ENCODE measurements around the gene ZNF423.

The ZNF423 gene

GRCh38 chr16:49615576-49615975 is 240.3 kb downstream of the ZNF423 start:
- Histone ChIP-seq H4K91ac (ENCODE audit: low read length) (peak overlapping the region; percentile 53), H3K4ac (ENCODE audit: low read depth in 1 of 2, low read length in 2 of 2) (no peak overlapping the region), H3K27ac (ENCODE audit: low read length, poor library complexity, severe bottlenecking) (no peak overlapping the region), H2BK120ac (ENCODE audit: low read depth, low read length) (no peak overlapping the region), H3K27me3 (ENCODE audit: control insufficient read depth in 1 of 2, insufficient read depth in 1 of 2, low read length in 2 of 2) (no peaks in the 10 kb centered on the region), H3K18ac (ENCODE audit: low read depth in 1 of 2, low read length in 2 of 2) (no peak overlapping the region), H3K4me2 (ENCODE audit: low read length, poor library complexity, severe bottlenecking) (no peak overlapping the region), H2AK5ac (ENCODE audit: low read length, severe bottlenecking) (no peak overlapping the region), H2AFZ (ENCODE audit: low read depth, low read length) (no peak overlapping the region), H3K9ac (ENCODE audit: low read length) (no peak overlapping the region), H2BK5ac (ENCODE audit: low read depth, low read length, poor library complexity, severe bottlenecking) (no peak overlapping the region), H2BK15ac (ENCODE audit: low read depth, poor library complexity, severe bottlenecking) (no peak overlapping the region), H4K8ac (ENCODE audit: low read length) (no peak overlapping the region), H3K14ac (ENCODE audit: low read length in 2 of 2) (peak overlapping the region in 1 of 2 experiments; percentile 84), H2BK12ac (ENCODE audit: low read length in 2 of 2) (no peak overlapping the region), H3K4me1 (ENCODE audit: control insufficient read depth, insufficient read depth, low read depth, low read length) (peaks cover 11% of the 10 kb centered on the region), H3K23ac (ENCODE audit: low read length in 2 of 2) (no peak overlapping the region), H3K36me3 (ENCODE audit: control insufficient read depth in 1 of 2, insufficient read depth in 2 of 2, low read depth in 1 of 2, low read length in 2 of 2) (no peaks in the 10 kb centered on the region), H3K4me3 (ENCODE audit: insufficient read depth in 1 of 2, low read depth in 1 of 2, low read length in 2 of 2) (no peak overlapping the region), H3K9me3 (ENCODE audit: control insufficient read depth, low read length) (no peaks in the 10 kb centered on the region), H3K79me1 (replicated peaks; ENCODE audit: low read length, poor library complexity, severe bottlenecking) (peaks cover 5% of the 10 kb centered on the region)
- WGBS, result 89% methylated on average over 8 of the region's 8 CpGs
- DNase-seq, result no peak

- H2BK15ac ChIP-seq (ENCODE audit: low read depth, poor library complexity, severe bottlenecking), result no peak overlapping the region
- H3K4me1 ChIP-seq (ENCODE audit: control insufficient read depth, insufficient read depth, low read depth, low read length), result peaks cover 9% of the 10 kb centered on the region
- H3K18ac ChIP-seq (ENCODE audit: low read depth in 1 of 2, low read length in 2 of 2), result no peak overlapping the region
- no peak overlapping the region for H3K14ac ChIP-seq (ENCODE audit: low read length in 2 of 2)
- no peak overlapping the region for H2BK120ac ChIP-seq (ENCODE audit: low read depth, low read length)
- H3K9me3 ChIP-seq (ENCODE audit: control insufficient read depth, low read length), result no peaks in the 10 kb centered on the region
- no peaks in the 10 kb centered on the region for H3K27me3 ChIP-seq (ENCODE audit: control insufficient read depth in 1 of 2, insufficient read depth in 1 of 2, low read length in 2 of 2)
- no peak overlapping the region for H2BK5ac ChIP-seq (ENCODE audit: low read depth, low read length, poor library complexity, severe bottlenecking)
- no peak overlapping the region for H4K91ac ChIP-seq (ENCODE audit: low read length)
- H3K4me3 ChIP-seq (ENCODE audit: insufficient read depth in 1 of 2, low read depth in 1 of 2, low read length in 2 of 2), result no peak overlapping the region
- H2AK5ac ChIP-seq (ENCODE audit: low read length, severe bottlenecking), result no peak overlapping the region
- no peak overlapping the region for H2AFZ ChIP-seq (ENCODE audit: low read depth, low read length)
- H3K27ac ChIP-seq (ENCODE audit: low read length, poor library complexity, severe bottlenecking), result no peak overlapping the region
- H3K36me3 ChIP-seq (ENCODE audit: control insufficient read depth in 1 of 2, insufficient read depth in 2 of 2, low read depth in 1 of 2, low read length in 2 of 2), result no peaks in the 10 kb centered on the region
- no peak overlapping the region for H2BK12ac ChIP-seq (ENCODE audit: low read length in 2 of 2)
- DNase-seq, result no peak
- no peak overlapping the region for H4K8ac ChIP-seq (ENCODE audit: low read length)
- H3K9ac ChIP-seq (ENCODE audit: low read length), result no peak overlapping the region
- WGBS, result 90% methylated on average over 2 of the region's 3 CpGs
- no peak overlapping the region for H3K23ac ChIP-seq (ENCODE audit: low read length in 2 of 2)
- H3K79me1 ChIP-seq (replicated peaks; ENCODE audit: low read length, poor library complexity, severe bottlenecking), result peaks cover 5% of the 10 kb centered on the region
- H3K4me2 ChIP-seq (ENCODE audit: low read length, poor library complexity, severe bottlenecking), result no peak overlapping the region
- H3K4ac ChIP-seq (ENCODE audit: low read depth in 1 of 2, low read length in 2 of 2), result no peak overlapping the region
Measured at GRCh38 chr16:49610983-49611382, 244.9 kb downstream of the ZNF423 start.

GRCh38 chr16:49608779-49609178 is 247.1 kb downstream of the ZNF423 start:
- 65% methylated on average over 5 of the region's 5 CpGs for WGBS

GRCh38 chr16:49608098-49608497 is 247.8 kb downstream of the ZNF423 start:
- no peak overlapping the region for H3K4me3 ChIP-seq (ENCODE audit: insufficient read depth in 1 of 2, low read depth in 1 of 2, low read length in 2 of 2)
- no peaks in the 10 kb centered on the region for H3K36me3 ChIP-seq (ENCODE audit: control insufficient read depth in 1 of 2, insufficient read depth in 2 of 2, low read depth in 1 of 2, low read length in 2 of 2)
- peaks cover 8% of the 10 kb centered on the region for H3K4me1 ChIP-seq (ENCODE audit: control insufficient read depth, insufficient read depth, low read depth, low read length)
- H4K8ac ChIP-seq (ENCODE audit: low read length), result no peak overlapping the region
- peak overlapping the region; percentile 15 for H4K91ac ChIP-seq (ENCODE audit: low read length)
- no peak overlapping the region for H2BK5ac ChIP-seq (ENCODE audit: low read depth, low read length, poor library complexity, severe bottlenecking)
- peaks cover 3% of the 10 kb centered on the region for H3K79me1 ChIP-seq (replicated peaks; ENCODE audit: low read length, poor library complexity, severe bottlenecking)
- WGBS, result 9% methylated on average over 5 of the region's 5 CpGs
- H3K4me2 ChIP-seq (ENCODE audit: low read length, poor library complexity, severe bottlenecking), result no peak overlapping the region
- no peak overlapping the region for H2BK15ac ChIP-seq (ENCODE audit: low read depth, poor library complexity, severe bottlenecking)
- H3K9ac ChIP-seq (ENCODE audit: low read length), result no peak overlapping the region
- H3K14ac ChIP-seq (ENCODE audit: low read length in 2 of 2), result peak overlapping the region in 1 of 2 experiments; percentile 4
- H3K23ac ChIP-seq (ENCODE audit: low read length in 2 of 2), result no peak overlapping the region
- no peak overlapping the region for H2AFZ ChIP-seq (ENCODE audit: low read depth, low read length)
- no peak overlapping the region for H3K4ac ChIP-seq (ENCODE audit: low read depth in 1 of 2, low read length in 2 of 2)
- no peak for DNase-seq
- H3K18ac ChIP-seq (ENCODE audit: low read depth in 1 of 2, low read length in 2 of 2), result no peak overlapping the region
- H3K9me3 ChIP-seq (ENCODE audit: control insufficient read depth, low read length), result no peaks in the 10 kb centered on the region
- H2AK5ac ChIP-seq (ENCODE audit: low read length, severe bottlenecking), result peak overlapping the region; percentile 37
- H3K27ac ChIP-seq (ENCODE audit: low read length, poor library complexity, severe bottlenecking), result no peak overlapping the region
- no peak overlapping the region for H2BK12ac ChIP-seq (ENCODE audit: low read length in 2 of 2)
- H2BK120ac ChIP-seq (ENCODE audit: low read depth, low read length), result no peak overlapping the region
- H3K27me3 ChIP-seq (ENCODE audit: control insufficient read depth in 1 of 2, insufficient read depth in 1 of 2, low read length in 2 of 2), result peaks cover 0 to 6% of the 10 kb centered on the region in 2 experiments

More at GRCh38 chr16:49608779-49609178, 247.1 kb downstream of the ZNF423 start:
- no peak overlapping the region for H3K23ac ChIP-seq (ENCODE audit: low read length in 2 of 2)
- H4K8ac ChIP-seq (ENCODE audit: low read length), result no peak overlapping the region
- no peak overlapping the region for H3K18ac ChIP-seq (ENCODE audit: low read depth in 1 of 2, low read length in 2 of 2)
- peaks cover 3% of the 10 kb centered on the region for H3K79me1 ChIP-seq (replicated peaks; ENCODE audit: low read length, poor library complexity, severe bottlenecking)
- no peak overlapping the region for H3K9ac ChIP-seq (ENCODE audit: low read length)
- peak; percentile 65 for DNase-seq
- H4K91ac ChIP-seq (ENCODE audit: low read length), result no peak overlapping the region
- H3K4me3 ChIP-seq (ENCODE audit: insufficient read depth in 1 of 2, low read depth in 1 of 2, low read length in 2 of 2), result no peak overlapping the region
- peak overlapping the region in 1 of 2 experiments; percentile 29 for H2BK12ac ChIP-seq (ENCODE audit: low read length in 2 of 2)
- H2BK5ac ChIP-seq (ENCODE audit: low read depth, low read length, poor library complexity, severe bottlenecking), result no peak overlapping the region
- no peak overlapping the region for H3K4me2 ChIP-seq (ENCODE audit: low read length, poor library complexity, severe bottlenecking)
- no peak overlapping the region for H2AFZ ChIP-seq (ENCODE audit: low read depth, low read length)
- peaks cover 0 to 6% of the 10 kb centered on the region in 2 experiments for H3K27me3 ChIP-seq (ENCODE audit: control insufficient read depth in 1 of 2, insufficient read depth in 1 of 2, low read length in 2 of 2)
- H3K27ac ChIP-seq (ENCODE audit: low read length, poor library complexity, severe bottlenecking), result no peak overlapping the region
- peaks cover 8% of the 10 kb centered on the region for H3K4me1 ChIP-seq (ENCODE audit: control insufficient read depth, insufficient read depth, low read depth, low read length)
- no peak overlapping the region for H3K14ac ChIP-seq (ENCODE audit: low read length in 2 of 2)
- no peaks in the 10 kb centered on the region for H3K36me3 ChIP-seq (ENCODE audit: control insufficient read depth in 1 of 2, insufficient read depth in 2 of 2, low read depth in 1 of 2, low read length in 2 of 2)
- no peaks in the 10 kb centered on the region for H3K9me3 ChIP-seq (ENCODE audit: control insufficient read depth, low read length)
- H2AK5ac ChIP-seq (ENCODE audit: low read length, severe bottlenecking), result peak overlapping the region; percentile 32
- no peak overlapping the region for H3K4ac ChIP-seq (ENCODE audit: low read depth in 1 of 2, low read length in 2 of 2)
- no peak overlapping the region for H2BK120ac ChIP-seq (ENCODE audit: low read depth, low read length)
- H2BK15ac ChIP-seq (ENCODE audit: low read depth, poor library complexity, severe bottlenecking), result no peak overlapping the region

Measured in mesenchymal stem cell (in vitro differentiated cells and primary cell).